Hematopoietic multipotent progenitor cell treated with erythropoietin and hydrocortisone succinate and interleukin-3 and kit ligand, for 15 days (in vitro differentiated cells): Measurements from ENCODE around the gene SART1.
"Not testable (repeated sequence)": the region's sequence is repeated elsewhere in the genome, so short reads cannot be mapped to it uniquely, and the experiment has no call there.

Source experiments
- DNase-seq: peaks from one replicate; pipeline ENCODE4 v3.0.0-alpha.2; 2015; ENCODE audit warnings: low spot score

The SART1 gene

GRCh38 chr11:66015936-66016792 lies 54.6 kb downstream of the SART1 start:
- no peak for DNase-seq

GRCh38 chr11:66016793-66017177 lies 55.3 kb downstream of the SART1 start:
- no peak for DNase-seq

- no peak for DNase-seq
These were observed 55.8 kb downstream of the SART1 start for GRCh38 chr11:66017321-66017720.

GRCh38 chr11:66020212-66020611 lies 58.7 kb downstream of the SART1 start:
- no peak for DNase-seq

- DNase-seq: no peak
These were observed 59.3 kb downstream of the SART1 start for GRCh38 chr11:66020618-66021357.

GRCh38 chr11:66022401-66023185 lies 61.1 kb downstream of the SART1 start:
- peak; percentile 74 for DNase-seq

GRCh38 chr11:66023186-66023440 lies 61.6 kb downstream of the SART1 start:
- not testable (repeated sequence) for DNase-seq

GRCh38 chr11:66026017-66026529 lies 64.5 kb downstream of the SART1 start, which contains the start of gene CATSPER1:
TSS of gene CATSPER1 (minus strand) at chr11:66026479. CDS start at chr11:66026379, 100 bp downstream.
- no peak for DNase-seq
